Caco-2 (cell line): ENCODE data around the gene STK32C. TPM values are rescaled to one million over a fixed set of nuclear protein-coding genes. Genes with fewer than 3 reads are reported as not detected.

ENCODE experiments used
- BruUV-seq: library from RNA; stranded (reverse); fragments of 400-500 nt; replicated peaks from 2 replicates; lab custom pipeline; 2021; lab: Mats Ljungman, UMichigan
- CTCF ChIA-PET: fragments of 300-600 bp; sonication (Branson Sonifier 250); formaldehyde crosslinking; loops from one replicate; lab custom pipeline; 2022; ENCODE audit warnings: antibody characterized with exemption; lab: Charles Lee
- POLR2A ChIA-PET: fragments of 300-600 bp; sonication (Branson Sonifier 250); formaldehyde crosslinking; loops from one replicate; lab custom pipeline; 2022; ENCODE audit warnings: antibody characterized with exemption; lab: Charles Lee
- DNase-seq, 2 experiments: peaks; one replicate each; pipeline versions ENCODE4 v3.0.0 to v3.0.0-alpha.2; 2020 to 2022
- H3K27me3 ChIP-seq: replicated peaks from 2 replicates; pipeline ENCODE4 v1.6.0; 2011; ENCODE audit warnings: low read length; ENCODE audit not compliant: control insufficient read depth, insufficient read depth
- H3K36me3 ChIP-seq: 2 replicates; pipeline ENCODE4 v1.5.1; 2011; ENCODE audit warnings: low read length; ENCODE audit not compliant: control insufficient read depth, insufficient read depth
- H3K4me1 ChIP-seq: fragments of 250-450 bp; sonication (Bioruptor Pico); 2 replicates; pipeline ENCODE4 v1.5.1; 2020; ENCODE audit warnings: mild to moderate bottlenecking
- H3K4me3 ChIP-seq: 2 replicates; pipeline ENCODE4 v1.5.1; 2011; ENCODE audit warnings: low read depth, mild to moderate bottlenecking, control low read depth, low read length
- H3K9me3 ChIP-seq: fragments of 250-450 bp; sonication (Bioruptor Pico); 2 replicates; pipeline ENCODE4 v1.5.1; 2020; ENCODE audit warnings: mild to moderate bottlenecking, moderate library complexity
- H3K27ac Mint-ChIP-seq: one replicate; pipeline ENCODE4 v1.8.0; 2022; ENCODE audit warnings: mixed read lengths; ENCODE audit not compliant: unreplicated experiment
- H3K27me3 Mint-ChIP-seq: one replicate; pipeline ENCODE4 v1.8.0; 2022; ENCODE audit warnings: mixed read lengths; ENCODE audit not compliant: insufficient read depth, unreplicated experiment
- H3K36me3 Mint-ChIP-seq: one replicate; pipeline ENCODE4 v1.8.0; 2022; ENCODE audit warnings: mild to moderate bottlenecking, mixed read lengths; ENCODE audit not compliant: insufficient read depth, unreplicated experiment
- H3K4me1 Mint-ChIP-seq: one replicate; pipeline ENCODE4 v1.8.0; 2022; ENCODE audit warnings: low read depth, mixed read lengths; ENCODE audit not compliant: unreplicated experiment
- H3K4me3 Mint-ChIP-seq: one replicate; pipeline ENCODE4 v1.8.0; 2022; ENCODE audit warnings: mild to moderate bottlenecking, moderate library complexity, mixed read lengths; ENCODE audit not compliant: unreplicated experiment
- H3K9me3 Mint-ChIP-seq: one replicate; pipeline ENCODE4 v1.8.0; 2022; ENCODE audit warnings: mixed read lengths; ENCODE audit not compliant: unreplicated experiment
- intact Hi-C: fragments of 100-400 bp; cut with micrococcal nuclease; formaldehyde crosslinking; loops from one replicate; pipeline ENCODE4 v1.10.0; 2022; ENCODE audit not compliant: unreplicated experiment
- total RNA-seq: library from RNA; stranded (reverse); gene quantifications from 2 replicates; pipeline ENCODE4 v1.2.3, GENCODE V29; 2022
- TF ChIP-seq, protein P1 (sequence below), 2 experiments: fragments of 200-600 bp in 1 of 2; IDR thresholded peaks; 1 replicate in 1 of 2; 2 replicates in 1 of 2; pipeline versions ENCODE4 v1.5.1 to v1.8.0; 2011 to 2022; ENCODE audit warnings: antibody characterized with exemption in 1 of 2, control low read depth in 1 of 2, inconsistent platforms in 1 of 2, low read depth in 1 of 2, low read length in 1 of 2, mild to moderate bottlenecking in 1 of 2, moderate library complexity in 1 of 2; ENCODE audit not compliant: insufficient read depth in 1 of 2, severe bottlenecking in 1 of 2, unreplicated experiment in 1 of 2

STK32C gene
- total RNA-seq, 1 experiment from 2014 or later = 13.3 TPM

GRCh38 chr10:132170561-132171361 lies 137.0 kb downstream of the STK32C start:
- BruUV-seq = no TSS peak
- CTCF ChIA-PET = interaction anchor here (0.6 kb wide), 1 partner anchor 144 kb away, joined by 3 read pairs; no protein-coding TSS in a partner anchor
- peaks cover 16% of the 10 kb centered on the region for H3K27me3 Mint-ChIP-seq

GRCh38 chr10:132169766-132170560 lies 137.8 kb downstream of the STK32C start:
- Histone ChIP-seq H3K4me3 (no peak overlapping the region), H3K9me3 (peaks cover 11% of the 10 kb centered on the region; the same call in 1 of the 2 replicates), H3K27me3 (no peaks in the 10 kb centered on the region), H3K4me1 (no peaks in the 10 kb centered on the region), H3K36me3 (no peaks in the 10 kb centered on the region)
- TF ChIP-seq, protein P1, sequence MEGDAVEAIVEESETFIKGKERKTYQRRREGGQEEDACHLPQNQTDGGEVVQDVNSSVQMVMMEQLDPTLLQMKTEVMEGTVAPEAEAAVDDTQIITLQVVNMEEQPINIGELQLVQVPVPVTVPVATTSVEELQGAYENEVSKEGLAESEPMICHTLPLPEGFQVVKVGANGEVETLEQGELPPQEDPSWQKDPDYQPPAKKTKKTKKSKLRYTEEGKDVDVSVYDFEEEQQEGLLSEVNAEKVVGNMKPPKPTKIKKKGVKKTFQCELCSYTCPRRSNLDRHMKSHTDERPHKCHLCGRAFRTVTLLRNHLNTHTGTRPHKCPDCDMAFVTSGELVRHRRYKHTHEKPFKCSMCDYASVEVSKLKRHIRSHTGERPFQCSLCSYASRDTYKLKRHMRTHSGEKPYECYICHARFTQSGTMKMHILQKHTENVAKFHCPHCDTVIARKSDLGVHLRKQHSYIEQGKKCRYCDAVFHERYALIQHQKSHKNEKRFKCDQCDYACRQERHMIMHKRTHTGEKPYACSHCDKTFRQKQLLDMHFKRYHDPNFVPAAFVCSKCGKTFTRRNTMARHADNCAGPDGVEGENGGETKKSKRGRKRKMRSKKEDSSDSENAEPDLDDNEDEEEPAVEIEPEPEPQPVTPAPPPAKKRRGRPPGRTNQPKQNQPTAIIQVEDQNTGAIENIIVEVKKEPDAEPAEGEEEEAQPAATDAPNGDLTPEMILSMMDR (IDR thresholded peaks at IDR 0.05; ENCODE audit: insufficient read depth in 1 of 2, low read depth in 1 of 2, low read length in 1 of 2, severe bottlenecking in 1 of 2, unreplicated experiment in 1 of 2) = no peak
- no TSS peak for BruUV-seq
- CTCF ChIA-PET = interaction anchor here (0.5 to 0.6 kb wide), 2 partner anchors 87 to 145 kb away, joined by 3 read pairs; no protein-coding TSS in a partner anchor
- DNase-seq = no peak
- Mint-ChIP-seq H3K36me3 (peaks cover 14% of the 10 kb centered on the region), H3K4me1 (no peaks in the 10 kb centered on the region), H3K27ac (no peak overlapping the region), H3K9me3 (peaks cover 9% of the 10 kb centered on the region), H3K27me3 (peaks cover 16% of the 10 kb centered on the region), H3K4me3 (no peak overlapping the region)
- POLR2A ChIA-PET = no interaction called here
- intact Hi-C loops = no loop called here

More at GRCh38 chr10:132170561-132171361, 137.0 kb downstream of the STK32C start:
- POLR2A ChIA-PET = no interaction called here
- Mint-ChIP-seq H3K36me3 (peaks cover 20% of the 10 kb centered on the region), H3K27ac (no peak overlapping the region), H3K9me3 (peaks cover 9% of the 10 kb centered on the region), H3K4me1 (no peaks in the 10 kb centered on the region), H3K4me3 (no peak overlapping the region)
- H3K9me3 ChIP-seq = peaks cover 11% of the 10 kb centered on the region; the same call in 1 of the 2 replicates
- H3K36me3 ChIP-seq = no peaks in the 10 kb centered on the region
- DNase-seq = no peak
- H3K4me3 ChIP-seq = no peak overlapping the region
- H3K27me3 ChIP-seq = no peaks in the 10 kb centered on the region
- H3K4me1 ChIP-seq = no peaks in the 10 kb centered on the region
- intact Hi-C loops = no loop called here
- TF ChIP-seq, protein P1 (IDR thresholded peaks at IDR 0.05; ENCODE audit: insufficient read depth in 1 of 2, low read depth in 1 of 2, low read length in 1 of 2, severe bottlenecking in 1 of 2, unreplicated experiment in 1 of 2) = no peak
